GM12801 (cell line): Measurements from ENCODE around the gene GPSM3.

ENCODE experiments used
- CTCF ChIP-seq: IDR thresholded peaks from one replicate; pipeline ENCODE4 v1.5.1; 2011; ENCODE audit warnings: control low read depth; ENCODE audit not compliant: insufficient read length; ENCODE audit errors: extremely low read depth

The GPSM3 gene

GRCh38 chr6:32222333-32223230, 30.1 kb upstream of the GPSM3 start:
- no peak for TF ChIP-seq CTCF

GRCh38 chr6:32220021-32220420, 27.6 kb upstream of the GPSM3 start:
- no peak for TF ChIP-seq CTCF

- no peak for TF ChIP-seq CTCF
Observed at GRCh38 chr6:32218167-32218566, 25.7 kb upstream of the GPSM3 start.

- no peak for TF ChIP-seq CTCF
Observed at GRCh38 chr6:32216998-32217397, 24.6 kb upstream of the GPSM3 start.

GRCh38 chr6:32216285-32216684, 23.8 kb upstream of the GPSM3 start:
- TF ChIP-seq CTCF = no peak

- no peak for TF ChIP-seq CTCF
Observed at GRCh38 chr6:32215617-32216016, 23.2 kb upstream of the GPSM3 start.

- no peak for TF ChIP-seq CTCF
Observed at GRCh38 chr6:32214126-32214525, 21.7 kb upstream of the GPSM3 start.

- no peak for TF ChIP-seq CTCF
Observed at GRCh38 chr6:32213649-32214048, 21.2 kb upstream of the GPSM3 start.
